ENCODE results near the gene NRG4. TPM values are rescaled to one million over a fixed set of nuclear protein-coding genes. Genes with fewer than 3 reads are reported as not detected.
A peak's percentile ranks its signal among the peaks of the same experiment; 100 is the strongest.

Gene NRG4
- total and polyA plus RNA-seq, 9 of the 15 experiments (the other 6 are each of a cell fraction or from before 2014, with no cell fraction given): 0.33 to 2.5 (median 0.76) TPM

- TF ChIP-seq EZH2 (IDR thresholded peaks at IDR 0.05; ENCODE audit: borderline replicate concordance, low read depth, low read length): no peak
These were observed 1.6 kb downstream of the NRG4 start (continued) for GRCh38 chr15:76010613-76011012.

- no TSS peak for BruUV-seq (replicated peaks)
- H2AFZ ChIP-seq (ENCODE audit: low read depth, low read length): no peak overlapping the region
- H3K9me3 ChIP-seq (replicated peaks; ENCODE audit: control insufficient read depth, insufficient read depth, low read depth, low read length): no peaks in the 10 kb centered on the region
- no peak for DNase-seq (ENCODE audit: extremely low read depth in 1 of 4, low spot score in 3 of 4)
- ChIA-PET POLR2A (interaction anchor here (1.0 to 1.5 kb wide), 3 partner anchors 11 to 190 kb away, joined by 3 read pairs; no protein-coding TSS in a partner anchor), CTCF (ENCODE audit: low intra/inter-chr PET ratio) (no interaction called here)
- H3K4me2 ChIP-seq (ENCODE audit: insufficient read depth, low read length): no peak overlapping the region
- no peaks in the 10 kb centered on the region for H3K4me1 ChIP-seq (replicated peaks in 1 of 2; ENCODE audit: control insufficient read depth in 2 of 2, insufficient read depth in 2 of 2, low read length in 2 of 2)
- ATAC-seq: no peak
- H3K79me2 ChIP-seq (ENCODE audit: control insufficient read depth, insufficient read depth, low read length): no peaks in the 10 kb centered on the region
- no peaks in the 10 kb centered on the region for H3K36me3 ChIP-seq (ENCODE audit: control insufficient read depth, insufficient read depth, low read length)
- intact Hi-C loops (cut with micrococcal nuclease): no loop called here
- 3% methylated on average over 2 of the region's 2 CpGs for WGBS (ENCODE audit: insufficient coverage, low coverage, missing lambda C conversion rate)
- FAIRE-seq: no peak
- no peak overlapping the region for H3K27ac ChIP-seq (ENCODE audit: extremely low read depth, low read depth, low read length)
- in situ Hi-C loops (cut with MboI): no loop called here
- no peaks in the 10 kb centered on the region for H3K27me3 ChIP-seq (ENCODE audit: control insufficient read depth in 2 of 2, insufficient read depth in 2 of 2, low read length in 2 of 2)
- TF ChIP-seq CEBPB (tag; IDR thresholded peaks at IDR 0.05) (peak; percentile 83), CEBPG (CRISPR knock-in tag; IDR thresholded peaks at IDR 0.05) (no peak), CEBPG (tag; conservative IDR thresholded peaks at IDR 0.05 in 1 of 2, IDR thresholded peaks at IDR 0.05 in 1 of 2) (peak; percentile 18 to 83; a peak in 3 of 4 replicates), ZNF561 (CRISPR knock-in tag; conservative IDR thresholded peaks at IDR 0.05) (no peak)
- H3K9ac ChIP-seq (ENCODE audit: insufficient read depth in 1 of 2, low read depth in 2 of 2, low read length in 2 of 2): no peak overlapping the region
- no peaks in the 10 kb centered on the region for H3K9me1 ChIP-seq (ENCODE audit: control insufficient read depth, insufficient read depth, low read length)
- H4K20me1 ChIP-seq (replicated peaks; ENCODE audit: control insufficient read depth, insufficient read depth, low read length): no peaks in the 10 kb centered on the region
- no peak overlapping the region for H3K4me3 ChIP-seq
These were observed 6.0 kb downstream of the NRG4 start for GRCh38 chr15:76006136-76006778.
